Measurements from ENCODE around the gene GRIK5.

GRIK5 gene

GRCh38 chr19:42089191-42089750 lies 19.3 kb upstream of the GRIK5 start:
- peak overlapping the region in 2 of 5 donors; percentile 31 to 35 for H3K9ac ChIP-seq (ENCODE audit: low read length in 5 of 5)
- H3K36me3 ChIP-seq (ENCODE audit: control insufficient read depth in 5 of 5, insufficient read depth in 5 of 5, low read length in 5 of 5), result peaks cover 0 to 7% (median 0%) of the 10 kb centered on the region in 5 donors
- peak overlapping the region; percentile 1 for H3K27ac ChIP-seq (ENCODE audit: low read depth, low read length)
- peak overlapping the region in 2 of 5 donors; percentile 3 to 46 for H3K4me3 ChIP-seq (ENCODE audit: low read depth in 1 of 5, low read length in 5 of 5)
- peaks cover 7 to 45% (median 16%) of the 10 kb centered on the region in 5 donors for H3K4me1 ChIP-seq (ENCODE audit: control insufficient read depth in 5 of 5, insufficient read depth in 5 of 5, low read length in 5 of 5)
- peaks cover 0 to 2% (median 0%) of the 10 kb centered on the region in 5 donors for H3K27me3 ChIP-seq (ENCODE audit: control insufficient read depth in 5 of 5, insufficient read depth in 4 of 5, low read length in 5 of 5)
- no peaks in the 10 kb centered on the region for H3K9me3 ChIP-seq (ENCODE audit: control insufficient read depth in 5 of 5, low read length in 5 of 5)

GRCh38 chr19:42088471-42089190 lies 18.6 kb upstream of the GRIK5 start:
- peak overlapping the region in 2 of 5 donors; percentile 31 to 35 for H3K9ac ChIP-seq (ENCODE audit: low read length in 5 of 5)

GRCh38 chr19:42086770-42087550 lies 17.0 kb upstream of the GRIK5 start:
- no peak overlapping the region for H3K9ac ChIP-seq (ENCODE audit: low read length in 5 of 5)
- no peak overlapping the region for H3K27ac ChIP-seq (ENCODE audit: low read depth, low read length)
- peaks cover 0 to 3% (median 2%) of the 10 kb centered on the region in 5 donors for H3K36me3 ChIP-seq (ENCODE audit: control insufficient read depth in 5 of 5, insufficient read depth in 5 of 5, low read length in 5 of 5)
- no peaks in the 10 kb centered on the region for H3K9me3 ChIP-seq (ENCODE audit: control insufficient read depth in 5 of 5, low read length in 5 of 5)
- peaks cover 0 to 26% (median 7%) of the 10 kb centered on the region in 5 donors for H3K4me1 ChIP-seq (ENCODE audit: control insufficient read depth in 5 of 5, insufficient read depth in 5 of 5, low read length in 5 of 5)
- no peak overlapping the region for H3K4me3 ChIP-seq (ENCODE audit: low read depth in 1 of 5, low read length in 5 of 5)
- no peaks in the 10 kb centered on the region for H3K27me3 ChIP-seq (ENCODE audit: control insufficient read depth in 5 of 5, insufficient read depth in 4 of 5, low read length in 5 of 5)

More at GRCh38 chr19:42088471-42089190, 18.6 kb upstream of the GRIK5 start:
- Histone ChIP-seq H3K27ac (ENCODE audit: low read depth, low read length) (peak overlapping the region; percentile 1), H3K4me3 (ENCODE audit: low read depth in 1 of 5, low read length in 5 of 5) (peak overlapping the region in 2 of 5 donors; percentile 3 to 46), H3K27me3 (ENCODE audit: control insufficient read depth in 5 of 5, insufficient read depth in 4 of 5, low read length in 5 of 5) (peaks cover 0 to 2% (median 0%) of the 10 kb centered on the region in 5 donors), H3K9me3 (ENCODE audit: control insufficient read depth in 5 of 5, low read length in 5 of 5) (no peaks in the 10 kb centered on the region), H3K4me1 (ENCODE audit: control insufficient read depth in 5 of 5, insufficient read depth in 5 of 5, low read length in 5 of 5) (peaks cover 2 to 38% (median 9%) of the 10 kb centered on the region in 5 donors), H3K36me3 (ENCODE audit: control insufficient read depth in 5 of 5, insufficient read depth in 5 of 5, low read length in 5 of 5) (peaks cover 0 to 1% (median 0%) of the 10 kb centered on the region in 5 donors)

DNA sequence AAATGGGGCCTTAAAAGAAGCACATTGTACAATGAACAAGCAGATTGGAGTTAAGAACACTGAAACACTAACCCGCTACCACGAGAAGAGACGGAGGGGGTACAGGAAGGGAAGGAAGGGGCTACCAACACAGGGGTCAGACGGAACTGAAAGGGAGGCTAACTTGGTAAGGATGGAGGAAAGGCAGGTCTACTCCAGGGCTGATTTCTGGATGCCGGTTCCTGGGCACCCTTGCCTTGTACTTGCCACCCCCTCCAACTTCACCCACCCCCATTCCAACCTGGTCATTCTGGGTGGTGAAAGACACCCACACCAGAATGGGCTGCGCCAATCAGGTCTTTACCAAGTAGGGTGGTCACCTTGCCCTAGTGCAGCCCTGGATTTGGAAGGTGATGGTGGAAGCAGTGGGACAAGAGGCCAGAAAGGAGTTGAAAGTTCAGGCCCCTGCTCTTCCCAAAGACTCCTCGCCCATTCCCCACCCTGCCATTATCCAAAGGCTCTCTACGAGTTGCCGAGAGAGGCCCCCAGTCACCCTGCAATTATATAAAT lies 16.3 kb upstream of the GRIK5 start:
- H3K4me3 ChIP-seq (ENCODE audit: low read depth in 1 of 5, low read length in 5 of 5), result no peak overlapping the region
- H3K9me3 ChIP-seq (ENCODE audit: control insufficient read depth in 5 of 5, low read length in 5 of 5), result no peaks in the 10 kb centered on the region
- peaks cover 0 to 10% (median 9%) of the 10 kb centered on the region in 5 donors for H3K36me3 ChIP-seq (ENCODE audit: control insufficient read depth in 5 of 5, insufficient read depth in 5 of 5, low read length in 5 of 5)
- H3K27ac ChIP-seq (ENCODE audit: low read depth, low read length), result no peak overlapping the region
- no peaks in the 10 kb centered on the region for H3K27me3 ChIP-seq (ENCODE audit: control insufficient read depth in 5 of 5, insufficient read depth in 4 of 5, low read length in 5 of 5)
- peaks cover 0 to 25% (median 7%) of the 10 kb centered on the region in 5 donors for H3K4me1 ChIP-seq (ENCODE audit: control insufficient read depth in 5 of 5, insufficient read depth in 5 of 5, low read length in 5 of 5)
- H3K9ac ChIP-seq (ENCODE audit: low read length in 5 of 5), result no peak overlapping the region

GRCh38 chr19:42083537-42083936 lies 13.5 kb upstream of the GRIK5 start:
- Histone ChIP-seq H3K27ac (ENCODE audit: low read depth, low read length) (no peak overlapping the region), H3K27me3 (ENCODE audit: control insufficient read depth in 5 of 5, insufficient read depth in 4 of 5, low read length in 5 of 5) (no peaks in the 10 kb centered on the region), H3K9ac (ENCODE audit: low read length in 5 of 5) (no peak overlapping the region), H3K36me3 (ENCODE audit: control insufficient read depth in 5 of 5, insufficient read depth in 5 of 5, low read length in 5 of 5) (peaks cover 0 to 37% (median 36%) of the 10 kb centered on the region in 5 donors), H3K9me3 (ENCODE audit: control insufficient read depth in 5 of 5, low read length in 5 of 5) (no peaks in the 10 kb centered on the region), H3K4me1 (ENCODE audit: control insufficient read depth in 5 of 5, insufficient read depth in 5 of 5, low read length in 5 of 5) (peaks cover 0 to 11% (median 2%) of the 10 kb centered on the region in 5 donors), H3K4me3 (ENCODE audit: low read depth in 1 of 5, low read length in 5 of 5) (no peak overlapping the region)

- H3K9ac ChIP-seq (ENCODE audit: low read length in 5 of 5), result no peak overlapping the region
- H3K4me3 ChIP-seq (ENCODE audit: low read depth in 1 of 5, low read length in 5 of 5), result no peak overlapping the region
- H3K27ac ChIP-seq (ENCODE audit: low read depth, low read length), result no peak overlapping the region
- peaks cover 0 to 16% (median 12%) of the 10 kb centered on the region in 5 donors for H3K4me1 ChIP-seq (ENCODE audit: control insufficient read depth in 5 of 5, insufficient read depth in 5 of 5, low read length in 5 of 5)
- no peaks in the 10 kb centered on the region for H3K9me3 ChIP-seq (ENCODE audit: control insufficient read depth in 5 of 5, low read length in 5 of 5)
- H3K27me3 ChIP-seq (ENCODE audit: control insufficient read depth in 5 of 5, insufficient read depth in 4 of 5, low read length in 5 of 5), result no peaks in the 10 kb centered on the region
- H3K36me3 ChIP-seq (ENCODE audit: control insufficient read depth in 5 of 5, insufficient read depth in 5 of 5, low read length in 5 of 5), result peaks cover 0 to 39% (median 38%) of the 10 kb centered on the region in 5 donors
Observed at GRCh38 chr19:42081584-42082203, 11.7 kb upstream of the GRIK5 start.

DNA sequence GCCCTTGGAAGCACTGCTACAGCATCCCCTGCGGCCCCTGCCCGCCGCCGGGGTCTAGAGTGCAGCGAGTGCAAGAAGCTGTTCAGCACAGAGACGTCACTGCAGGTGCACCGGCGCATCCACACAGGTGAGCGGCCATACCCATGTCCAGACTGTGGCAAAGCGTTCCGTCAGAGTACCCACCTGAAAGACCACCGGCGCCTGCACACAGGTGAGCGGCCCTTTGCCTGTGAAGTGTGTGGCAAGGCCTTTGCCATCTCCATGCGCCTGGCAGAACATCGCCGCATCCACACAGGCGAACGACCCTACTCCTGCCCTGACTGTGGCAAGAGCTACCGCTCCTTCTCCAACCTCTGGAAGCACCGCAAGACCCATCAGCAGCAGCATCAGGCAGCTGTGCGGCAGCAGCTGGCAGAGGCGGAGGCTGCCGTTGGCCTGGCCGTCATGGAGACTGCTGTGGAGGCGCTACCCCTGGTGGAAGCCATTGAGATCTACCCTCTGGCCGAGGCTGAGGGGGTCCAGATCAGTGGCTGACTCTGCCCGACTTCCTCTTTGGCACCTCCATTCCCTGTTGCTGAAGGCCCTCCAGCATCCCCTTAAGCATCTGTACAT lies 10.9 kb upstream of the GRIK5 start:
- Histone ChIP-seq H3K27ac (ENCODE audit: low read depth, low read length) (no peak overlapping the region), H3K4me1 (ENCODE audit: control insufficient read depth in 5 of 5, insufficient read depth in 5 of 5, low read length in 5 of 5) (peaks cover 0 to 18% (median 15%) of the 10 kb centered on the region in 5 donors), H3K36me3 (ENCODE audit: control insufficient read depth in 5 of 5, insufficient read depth in 5 of 5, low read length in 5 of 5) (peaks cover 0 to 39% (median 38%) of the 10 kb centered on the region in 5 donors), H3K27me3 (ENCODE audit: control insufficient read depth in 5 of 5, insufficient read depth in 4 of 5, low read length in 5 of 5) (no peaks in the 10 kb centered on the region), H3K4me3 (ENCODE audit: low read depth in 1 of 5, low read length in 5 of 5) (no peak overlapping the region), H3K9ac (ENCODE audit: low read length in 5 of 5) (no peak overlapping the region), H3K9me3 (ENCODE audit: control insufficient read depth in 5 of 5, low read length in 5 of 5) (no peaks in the 10 kb centered on the region)

GRCh38 chr19:42079886-42080763 lies 10.1 kb upstream of the GRIK5 start:
- Histone ChIP-seq H3K27me3 (ENCODE audit: control insufficient read depth in 5 of 5, insufficient read depth in 4 of 5, low read length in 5 of 5) (no peaks in the 10 kb centered on the region), H3K9me3 (ENCODE audit: control insufficient read depth in 5 of 5, low read length in 5 of 5) (no peaks in the 10 kb centered on the region), H3K36me3 (ENCODE audit: control insufficient read depth in 5 of 5, insufficient read depth in 5 of 5, low read length in 5 of 5) (peaks cover 0 to 39% (median 38%) of the 10 kb centered on the region in 5 donors), H3K4me1 (ENCODE audit: control insufficient read depth in 5 of 5, insufficient read depth in 5 of 5, low read length in 5 of 5) (peaks cover 0 to 23% (median 18%) of the 10 kb centered on the region in 5 donors), H3K9ac (ENCODE audit: low read length in 5 of 5) (no peak overlapping the region), H3K27ac (ENCODE audit: low read depth, low read length) (no peak overlapping the region), H3K4me3 (ENCODE audit: low read depth in 1 of 5, low read length in 5 of 5) (no peak overlapping the region)
